ENCODE data around the gene H1-8.

DNA sequence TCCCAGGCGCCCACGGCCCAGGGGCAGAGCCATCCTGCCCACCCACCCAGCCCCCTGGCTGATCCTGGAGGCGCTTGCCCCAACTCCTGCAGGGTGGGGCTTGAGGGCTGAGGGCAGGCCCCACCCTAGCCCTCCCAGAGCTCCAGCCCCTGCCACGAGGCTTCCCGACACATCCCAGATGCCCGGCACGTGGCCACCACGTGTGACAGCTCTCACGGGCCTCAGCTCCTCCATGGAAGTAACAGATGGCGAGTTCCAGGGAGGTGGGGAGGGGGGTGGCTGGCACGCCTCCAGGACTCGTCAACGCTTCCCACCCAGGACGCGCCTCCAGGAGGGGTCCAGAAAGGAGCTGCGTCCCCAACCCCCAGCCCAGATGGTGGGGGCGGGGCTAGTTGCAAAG, 34.4 kb downstream of the H1-8 start:
- TF ChIP-seq YY1 (IDR thresholded peaks at IDR 0.05; ENCODE audit: insufficient read depth, insufficient read length) (no peak), ZNF274 (IDR thresholded peaks at IDR 0.05; ENCODE audit: low read depth, low read length) (no peak)

All from NT2/D1 (cell line).